HG03045 (cell line): ENCODE data around the gene ANKAR.
"Not testable (repeated sequence)": the region's sequence is repeated elsewhere in the genome, so short reads cannot be mapped to it uniquely, and the experiment has no call there.

Experiments used
- ATAC-seq: cut with Tn5 transposase; IDR thresholded peaks from one replicate; pipeline ENCODE4 v1.9.1; 2021; ENCODE audit warnings: mild to moderate bottlenecking, moderate library complexity; ENCODE audit not compliant: unreplicated experiment

The ANKAR gene

DNA sequence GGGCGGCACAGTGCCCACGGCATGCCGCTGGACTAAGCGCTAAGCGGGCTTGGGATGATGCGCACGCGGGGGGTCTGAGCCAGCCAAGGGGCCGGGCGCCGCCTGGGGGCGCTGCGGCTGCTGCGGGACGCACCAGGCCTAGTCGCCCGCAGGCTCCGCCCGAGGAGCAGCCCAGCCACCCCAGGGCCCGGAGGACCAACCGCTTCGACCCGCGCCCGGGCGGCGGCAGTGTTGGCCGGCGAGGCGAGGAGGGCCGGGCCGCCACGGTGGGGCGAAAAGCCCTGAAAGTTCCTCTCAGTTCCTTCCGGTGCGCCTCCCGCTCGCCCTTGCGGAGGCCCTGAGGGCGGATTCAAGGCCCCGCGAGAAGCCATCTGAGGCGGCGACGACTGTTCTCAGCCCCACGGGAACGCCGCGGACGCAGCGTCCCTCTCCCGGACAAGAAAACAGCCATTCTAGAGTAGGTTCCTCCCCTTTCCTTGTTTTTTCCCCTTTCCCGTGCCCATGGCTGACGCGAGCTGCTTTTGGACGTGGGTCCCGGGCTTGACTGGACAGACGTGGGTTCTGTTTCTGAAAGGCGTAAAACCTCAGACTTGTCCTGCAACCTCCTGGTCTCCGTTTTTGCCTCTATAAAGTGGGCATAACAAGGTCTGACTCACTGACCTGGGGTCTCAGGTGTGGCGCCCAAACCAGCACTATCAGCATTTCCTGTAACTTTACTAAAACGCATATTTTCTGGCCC, at the start of gene ANKAR:
TSS of gene ANKAR (plus strand) at position 297 of the 739 bp plus-strand sequence. CDS start 1,821 bp downstream, outside the sequence.
- ATAC-seq: peak; percentile 98

- ATAC-seq: no peak
Observed at GRCh38 chr2:189625636-189626035, 48.8 kb upstream of the ANKAR start.

- ATAC-seq: no peak
Observed at GRCh38 chr2:189627789-189628188, 46.7 kb upstream of the ANKAR start.

GRCh38 chr2:189628817-189629530, 45.5 kb upstream of the ANKAR start:
- no peak for ATAC-seq

GRCh38 chr2:189629531-189630453, 44.7 kb upstream of the ANKAR start:
- no peak for ATAC-seq

DNA sequence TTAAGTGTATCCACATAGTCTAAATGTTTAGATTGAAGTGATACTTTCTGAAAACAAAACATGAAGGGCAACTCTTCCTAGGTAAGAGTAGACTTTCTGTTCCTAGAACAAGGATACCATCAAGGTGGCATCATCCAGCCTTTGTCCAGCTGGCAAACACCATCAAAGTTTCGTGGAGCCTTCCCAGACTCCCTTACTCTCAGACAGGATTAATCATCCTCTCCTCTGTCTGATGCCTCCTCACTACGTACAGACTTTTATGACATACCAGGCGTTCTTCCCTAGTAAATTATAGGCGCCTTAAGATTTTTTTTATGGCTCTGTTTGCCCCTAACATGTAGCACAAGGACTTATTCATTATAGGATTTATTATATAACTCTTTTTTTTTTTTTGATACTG, 42.6 kb upstream of the ANKAR start:
- ATAC-seq: no peak

GRCh38 chr2:189633392-189633811, 41.1 kb upstream of the ANKAR start:
- no peak for ATAC-seq

DNA sequence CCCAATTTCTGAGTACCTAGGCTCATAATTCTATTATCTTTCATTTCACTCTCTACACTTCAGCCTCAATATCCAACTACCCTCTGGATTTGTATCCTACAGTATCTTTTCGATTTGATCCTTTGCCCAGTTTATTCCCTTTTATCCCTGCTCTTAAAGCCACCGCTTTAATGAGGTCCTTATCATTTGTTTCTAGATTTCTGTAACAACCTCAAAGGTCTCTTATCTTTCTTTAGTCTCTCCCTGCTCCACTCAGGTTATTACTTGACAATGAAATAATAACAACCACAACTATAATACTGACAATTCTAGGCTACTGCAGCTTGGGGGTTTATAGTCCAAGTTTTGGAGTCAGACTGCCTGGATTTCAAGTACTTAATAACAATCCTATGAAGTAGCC, 39.1 kb upstream of the ANKAR start:
- no peak for ATAC-seq

DNA sequence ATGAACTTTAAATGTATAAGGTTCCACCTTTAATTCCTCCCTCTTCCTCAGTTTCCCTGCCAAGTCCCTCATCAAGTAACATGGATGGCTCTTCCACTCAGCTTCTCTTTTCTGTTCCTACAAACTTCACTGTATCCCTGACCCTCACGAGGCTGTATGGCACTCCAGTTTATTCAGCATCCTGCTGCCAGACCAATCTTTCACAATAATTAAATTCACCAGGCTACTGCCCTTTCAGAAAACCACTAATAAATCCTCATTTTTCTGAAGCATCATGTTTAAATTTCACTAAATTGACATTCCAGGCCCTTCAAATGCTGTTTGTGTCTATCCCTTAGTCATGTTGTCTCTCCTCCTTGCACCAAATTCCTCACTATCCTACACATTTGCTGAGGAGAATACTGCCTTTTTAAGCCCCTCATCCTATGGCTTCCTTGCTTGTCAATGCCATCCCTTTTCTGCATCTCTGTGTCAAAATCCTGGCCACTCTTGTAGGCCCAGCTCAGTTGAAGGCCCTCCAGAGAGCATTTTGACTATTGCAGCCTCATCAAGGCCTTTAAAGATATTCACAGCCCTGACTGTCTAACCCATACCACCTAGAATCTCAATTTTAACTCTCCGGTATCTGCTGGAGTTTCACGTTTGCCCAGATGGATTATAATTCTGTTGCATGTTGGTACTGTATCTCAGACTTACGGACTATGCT, 36.0 kb upstream of the ANKAR start:
- ATAC-seq: no peak

DNA sequence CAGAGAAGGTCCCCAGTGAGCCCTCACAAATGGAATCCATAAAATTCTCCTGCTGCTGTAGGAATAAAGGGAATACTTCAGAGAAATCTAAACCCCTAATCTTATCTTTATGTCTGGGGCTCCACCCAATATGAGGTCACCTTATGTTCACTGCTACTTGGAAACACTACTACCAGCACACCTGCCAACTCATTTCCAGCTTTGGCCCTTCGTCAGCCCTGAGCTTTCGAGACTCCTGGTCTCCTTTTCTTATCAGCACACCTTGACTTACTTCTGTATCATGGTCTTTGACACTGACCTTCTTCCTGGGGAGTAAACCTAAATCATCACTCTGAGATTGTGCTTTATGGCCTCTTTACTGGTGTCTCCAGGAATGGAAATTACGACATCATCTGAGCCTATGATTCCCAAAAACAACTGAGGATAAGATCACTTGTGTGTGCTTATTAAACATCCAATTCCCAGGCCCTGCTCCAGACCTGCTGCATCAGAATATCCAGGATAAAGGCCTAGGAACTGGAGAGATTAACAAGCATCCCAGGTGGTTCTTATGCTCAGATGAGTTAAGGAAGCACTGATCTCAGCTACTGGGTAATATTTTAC, 35.4 kb upstream of the ANKAR start:
- no peak for ATAC-seq

- ATAC-seq: no peak
Observed at GRCh38 chr2:189641002-189641401, 33.5 kb upstream of the ANKAR start.

DNA sequence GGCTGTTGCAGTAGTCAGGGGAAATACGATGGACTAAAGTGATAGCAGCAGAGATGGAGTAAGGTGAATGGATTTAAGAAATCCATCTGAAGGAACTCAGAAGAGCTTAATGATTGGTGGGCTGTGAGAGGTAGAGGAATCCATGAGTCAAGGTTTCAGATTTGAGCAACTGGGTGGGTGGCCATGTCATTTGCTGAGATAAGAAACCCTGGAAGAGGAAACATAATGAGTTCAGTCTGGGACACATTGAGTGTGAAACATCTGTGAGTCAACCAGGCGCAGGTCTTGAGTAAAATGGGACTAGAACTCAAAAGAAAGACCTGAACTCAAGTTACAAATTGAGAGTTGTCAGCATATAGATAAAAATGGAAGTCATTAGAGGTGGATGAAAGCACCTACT, 32.9 kb upstream of the ANKAR start:
- ATAC-seq: no peak

DNA sequence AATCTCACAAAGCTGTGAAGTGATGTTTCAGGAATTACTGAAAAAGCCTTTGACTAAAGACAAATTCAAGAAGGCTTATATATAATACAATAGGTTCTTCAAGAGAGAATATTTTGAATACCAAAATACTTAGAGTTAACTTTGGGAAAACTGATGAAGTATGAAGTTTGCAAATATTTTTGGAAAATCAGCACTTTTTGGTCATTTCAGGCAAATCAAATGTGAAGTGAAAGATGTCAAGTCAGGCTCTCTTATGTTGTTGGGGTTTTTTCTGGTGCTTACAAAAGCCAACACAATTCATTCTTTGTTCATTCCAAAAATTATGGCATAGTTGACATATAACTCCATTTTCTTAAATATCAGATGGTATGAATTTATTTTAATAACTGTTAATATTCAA, 27.9 kb upstream of the ANKAR start:
- ATAC-seq: no peak

- no peak for ATAC-seq
Observed at GRCh38 chr2:189648846-189649509, 25.5 kb upstream of the ANKAR start.

DNA sequence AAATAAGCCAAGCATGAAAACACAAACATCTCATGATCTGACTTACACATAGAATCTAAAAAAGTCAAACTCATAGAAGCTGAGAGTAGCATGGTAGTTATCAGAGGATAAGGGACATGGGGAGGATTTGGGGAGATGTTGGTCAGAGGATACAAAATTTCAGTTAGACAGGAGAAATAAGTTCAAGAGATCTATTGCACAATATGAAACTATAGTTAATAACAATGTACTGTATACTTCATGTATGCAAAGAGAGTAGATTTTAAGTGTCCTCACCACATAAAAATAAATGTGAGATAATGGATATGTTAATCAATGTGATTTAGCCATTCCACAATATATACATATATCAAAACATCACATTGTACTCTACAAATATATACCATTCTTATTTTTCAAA, 23.2 kb upstream of the ANKAR start:
- ATAC-seq: no peak

DNA sequence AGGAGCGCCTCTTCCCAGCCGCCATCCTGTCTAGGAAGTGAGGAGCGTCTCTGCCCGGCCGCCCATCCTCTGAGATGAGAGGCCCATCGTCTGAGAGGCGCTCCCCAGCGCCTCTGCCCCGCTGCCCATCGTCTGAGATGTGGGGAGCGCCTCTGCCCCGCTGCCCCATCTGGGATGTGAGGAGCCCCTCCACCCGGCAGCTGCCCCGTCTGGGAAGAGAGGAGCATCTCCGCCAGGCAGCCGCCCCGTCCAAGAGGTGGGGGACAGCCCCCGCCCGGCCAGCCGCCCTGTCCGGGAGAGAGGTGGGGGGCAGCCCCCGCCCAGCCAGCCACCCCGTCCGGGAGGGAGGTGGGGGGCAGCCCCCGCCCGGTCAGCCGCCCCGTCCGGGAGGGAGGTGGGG, 21.0 kb upstream of the ANKAR start:
- not testable (repeated sequence) for ATAC-seq

- no peak for ATAC-seq
Observed at GRCh38 chr2:189654641-189655040, 19.8 kb upstream of the ANKAR start.

DNA sequence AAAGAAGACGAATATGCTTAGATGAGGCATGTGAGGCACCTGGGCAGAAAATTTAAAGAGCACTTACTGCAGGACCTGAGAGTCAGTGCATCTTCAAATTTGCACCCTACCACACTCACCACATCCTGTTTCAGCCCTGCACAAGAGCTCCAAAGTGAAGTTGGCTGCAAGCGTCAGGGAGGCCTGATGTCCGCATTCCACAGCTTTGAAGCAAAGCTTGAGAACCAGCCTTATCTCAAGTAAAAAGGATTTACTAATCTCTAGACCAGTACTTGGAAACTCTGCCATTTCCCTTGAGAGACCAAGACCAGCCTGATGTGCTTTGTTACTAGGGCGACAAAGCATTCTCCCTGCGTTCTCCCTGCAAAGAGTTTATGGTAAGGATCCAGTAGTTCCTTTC, 16.6 kb upstream of the ANKAR start:
- ATAC-seq: peak; percentile 36

DNA sequence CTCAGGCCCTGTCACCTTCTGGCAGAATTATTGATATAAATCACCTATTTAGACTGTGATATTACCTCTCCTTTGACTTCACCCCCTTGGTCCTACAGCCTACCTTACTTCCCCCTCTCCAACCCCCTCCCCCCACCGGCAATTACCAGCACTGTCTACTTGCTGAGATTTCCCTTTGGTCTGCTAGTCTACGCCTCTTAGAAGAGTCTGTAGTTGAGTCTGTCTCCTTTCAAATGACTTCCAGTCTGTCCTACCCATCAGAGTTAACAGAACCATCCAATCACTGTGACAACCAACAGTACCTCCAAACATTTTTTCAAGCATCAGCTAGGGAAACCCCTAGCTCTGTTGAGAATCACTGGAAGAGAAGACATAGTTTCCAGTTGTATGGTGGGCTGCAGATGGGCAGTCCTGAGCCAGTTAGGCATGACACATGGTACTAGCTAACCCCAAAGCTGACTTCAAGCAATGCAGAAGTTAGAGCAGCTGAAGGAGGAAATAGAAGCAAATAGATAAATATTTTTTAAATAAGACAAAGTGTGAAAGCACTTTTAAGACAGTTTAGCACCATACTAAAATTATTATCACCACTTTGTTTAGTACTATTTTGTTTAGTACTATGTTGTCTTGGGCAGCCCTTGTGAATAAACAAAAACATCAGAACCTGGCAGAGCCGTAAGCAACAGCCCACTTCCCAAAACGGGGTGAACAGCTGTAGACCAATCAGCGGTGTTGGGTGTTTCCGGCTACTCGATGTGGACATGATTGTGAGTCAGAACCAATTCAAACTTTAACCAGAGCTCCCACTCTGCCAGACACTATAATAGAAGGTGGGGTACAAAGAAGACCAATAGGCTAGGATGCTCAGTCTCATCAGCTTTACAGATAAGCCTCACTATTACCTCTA, 15.9 kb upstream of the ANKAR start:
- ATAC-seq: no peak
